Measurements from ENCODE around the gene VSTM4.

DNA sequence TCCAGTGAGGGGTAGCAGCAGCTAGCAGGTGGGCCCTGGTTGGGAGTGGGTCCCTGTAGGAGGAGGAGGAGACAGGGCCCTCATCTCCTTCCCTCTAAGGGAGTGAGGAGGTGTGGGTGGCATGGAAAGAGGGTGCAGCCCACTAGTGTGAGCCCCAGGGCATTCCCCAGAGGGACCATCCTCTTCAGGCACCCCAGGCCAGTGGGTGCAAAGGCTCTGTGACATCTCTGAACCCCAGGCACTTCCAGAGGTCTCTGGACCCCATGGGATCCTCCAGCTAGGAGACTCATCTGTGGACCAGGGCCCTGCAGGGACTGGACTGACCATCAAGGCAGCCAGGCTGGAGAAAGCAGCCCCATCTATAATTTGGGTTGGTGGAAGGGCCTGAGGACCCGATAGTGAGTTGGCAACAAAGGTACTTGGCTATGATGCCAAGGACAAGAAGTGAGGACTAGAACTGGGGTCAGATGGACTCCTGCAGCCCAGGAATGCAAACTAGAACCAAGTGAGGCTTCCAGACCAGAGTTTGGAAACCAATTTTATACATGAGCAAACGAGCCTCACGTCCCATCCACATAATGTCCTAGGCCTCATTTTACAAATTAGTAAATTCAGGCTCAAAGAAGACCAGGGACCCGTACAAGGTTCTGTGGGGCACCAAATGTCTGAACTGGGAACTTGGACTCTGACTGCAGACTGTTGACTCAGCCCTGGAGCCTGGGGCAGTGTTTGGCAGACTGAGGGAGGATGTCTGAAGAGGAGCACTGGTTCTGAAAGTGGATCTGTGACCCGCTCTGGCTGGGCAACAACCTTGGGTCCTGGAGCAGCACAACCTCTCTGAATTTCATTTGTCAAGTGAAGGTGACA lies 1.4 kb upstream of the VSTM4 start:
- TF ChIP-seq, protein P1, sequence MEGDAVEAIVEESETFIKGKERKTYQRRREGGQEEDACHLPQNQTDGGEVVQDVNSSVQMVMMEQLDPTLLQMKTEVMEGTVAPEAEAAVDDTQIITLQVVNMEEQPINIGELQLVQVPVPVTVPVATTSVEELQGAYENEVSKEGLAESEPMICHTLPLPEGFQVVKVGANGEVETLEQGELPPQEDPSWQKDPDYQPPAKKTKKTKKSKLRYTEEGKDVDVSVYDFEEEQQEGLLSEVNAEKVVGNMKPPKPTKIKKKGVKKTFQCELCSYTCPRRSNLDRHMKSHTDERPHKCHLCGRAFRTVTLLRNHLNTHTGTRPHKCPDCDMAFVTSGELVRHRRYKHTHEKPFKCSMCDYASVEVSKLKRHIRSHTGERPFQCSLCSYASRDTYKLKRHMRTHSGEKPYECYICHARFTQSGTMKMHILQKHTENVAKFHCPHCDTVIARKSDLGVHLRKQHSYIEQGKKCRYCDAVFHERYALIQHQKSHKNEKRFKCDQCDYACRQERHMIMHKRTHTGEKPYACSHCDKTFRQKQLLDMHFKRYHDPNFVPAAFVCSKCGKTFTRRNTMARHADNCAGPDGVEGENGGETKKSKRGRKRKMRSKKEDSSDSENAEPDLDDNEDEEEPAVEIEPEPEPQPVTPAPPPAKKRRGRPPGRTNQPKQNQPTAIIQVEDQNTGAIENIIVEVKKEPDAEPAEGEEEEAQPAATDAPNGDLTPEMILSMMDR (IDR thresholded peaks at IDR 0.05; ENCODE audit: poor library complexity): no peak
- no peak for TF ChIP-seq EZH2 (IDR thresholded peaks at IDR 0.05; ENCODE audit: borderline replicate concordance)
- TF ChIP-seq EZH2phosphoT487 (IDR thresholded peaks at IDR 0.05; ENCODE audit: low read depth, severe bottlenecking, unreplicated experiment): no peak

Data from hepatocyte (in vitro differentiated cells).